Measurements from ENCODE around the gene QPRT.
"Not testable (repeated sequence)": the region's sequence is repeated elsewhere in the genome, so short reads cannot be mapped to it uniquely, and the experiment has no call there.

- TF ChIP-seq, protein P1, sequence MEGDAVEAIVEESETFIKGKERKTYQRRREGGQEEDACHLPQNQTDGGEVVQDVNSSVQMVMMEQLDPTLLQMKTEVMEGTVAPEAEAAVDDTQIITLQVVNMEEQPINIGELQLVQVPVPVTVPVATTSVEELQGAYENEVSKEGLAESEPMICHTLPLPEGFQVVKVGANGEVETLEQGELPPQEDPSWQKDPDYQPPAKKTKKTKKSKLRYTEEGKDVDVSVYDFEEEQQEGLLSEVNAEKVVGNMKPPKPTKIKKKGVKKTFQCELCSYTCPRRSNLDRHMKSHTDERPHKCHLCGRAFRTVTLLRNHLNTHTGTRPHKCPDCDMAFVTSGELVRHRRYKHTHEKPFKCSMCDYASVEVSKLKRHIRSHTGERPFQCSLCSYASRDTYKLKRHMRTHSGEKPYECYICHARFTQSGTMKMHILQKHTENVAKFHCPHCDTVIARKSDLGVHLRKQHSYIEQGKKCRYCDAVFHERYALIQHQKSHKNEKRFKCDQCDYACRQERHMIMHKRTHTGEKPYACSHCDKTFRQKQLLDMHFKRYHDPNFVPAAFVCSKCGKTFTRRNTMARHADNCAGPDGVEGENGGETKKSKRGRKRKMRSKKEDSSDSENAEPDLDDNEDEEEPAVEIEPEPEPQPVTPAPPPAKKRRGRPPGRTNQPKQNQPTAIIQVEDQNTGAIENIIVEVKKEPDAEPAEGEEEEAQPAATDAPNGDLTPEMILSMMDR (IDR thresholded peaks at IDR 0.05; ENCODE audit: low read depth, low read length, missing input control), result not testable (repeated sequence)
- TF ChIP-seq REST (IDR thresholded peaks at IDR 0.05); JUND (IDR thresholded peaks at IDR 0.05); GABPA (IDR thresholded peaks at IDR 0.05 in 1 of 2, conservative IDR thresholded peaks at IDR 0.05 in 1 of 2); ATF3 (IDR thresholded peaks at IDR 0.05); SP1 (IDR thresholded peaks at IDR 0.05); FOXA1 (IDR thresholded peaks at IDR 0.05): not testable (repeated sequence)
- TF ChIP-seq, protein P2, sequence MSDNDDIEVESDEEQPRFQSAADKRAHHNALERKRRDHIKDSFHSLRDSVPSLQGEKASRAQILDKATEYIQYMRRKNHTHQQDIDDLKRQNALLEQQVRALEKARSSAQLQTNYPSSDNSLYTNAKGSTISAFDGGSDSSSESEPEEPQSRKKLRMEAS (IDR thresholded peaks at IDR 0.05), result not testable (repeated sequence)
These were observed 16.7 kb downstream of the QPRT start for GRCh38 chr16:29695675-29696074.

All from liver (tissue), 3 donors.